ENCODE results near the gene PHLDA1. TPM values are rescaled to one million over a fixed set of nuclear protein-coding genes. Genes with fewer than 3 reads are reported as not detected.

Gene PHLDA1
- total and polyA plus RNA-seq, 2 of the 13 experiments (the other 11 are each of a cell fraction or from before 2014, with no cell fraction given) = 33.8 to 41.0 TPM

DNA sequence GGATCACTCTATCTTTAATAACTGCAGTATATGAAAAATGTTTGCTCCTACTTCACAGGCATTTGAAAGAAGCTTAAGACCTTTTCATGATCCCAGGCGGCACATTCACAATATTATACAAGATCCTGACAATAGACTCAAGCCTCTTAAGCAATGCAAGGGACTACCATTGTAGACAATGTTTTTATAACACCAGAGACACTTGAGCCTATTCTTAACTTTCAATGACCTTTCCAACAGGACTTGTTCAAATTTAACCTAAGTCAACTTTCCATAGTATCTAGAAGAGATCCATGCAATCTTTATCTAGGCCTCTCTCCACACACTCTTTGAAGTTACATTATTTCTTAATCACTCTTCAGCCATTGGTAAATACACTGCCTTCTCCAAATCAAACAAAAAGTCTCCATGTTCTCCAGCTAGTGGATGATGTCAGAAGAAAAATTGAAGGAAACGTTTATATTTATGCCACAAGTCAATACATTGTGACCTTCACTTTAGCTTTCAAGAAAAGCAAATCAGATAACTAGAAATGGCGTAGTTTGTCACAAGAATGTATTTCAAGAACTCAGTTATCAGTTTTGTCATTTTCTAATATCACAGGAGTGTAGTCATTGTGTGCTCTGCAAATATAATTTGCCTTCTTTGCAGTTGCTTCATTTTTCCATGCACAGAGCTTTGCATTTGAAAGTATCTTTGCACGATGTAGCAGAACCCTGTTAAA lies 41.2 kb downstream of the PHLDA1 start (continued):
- TF ChIP-seq, protein P1, sequence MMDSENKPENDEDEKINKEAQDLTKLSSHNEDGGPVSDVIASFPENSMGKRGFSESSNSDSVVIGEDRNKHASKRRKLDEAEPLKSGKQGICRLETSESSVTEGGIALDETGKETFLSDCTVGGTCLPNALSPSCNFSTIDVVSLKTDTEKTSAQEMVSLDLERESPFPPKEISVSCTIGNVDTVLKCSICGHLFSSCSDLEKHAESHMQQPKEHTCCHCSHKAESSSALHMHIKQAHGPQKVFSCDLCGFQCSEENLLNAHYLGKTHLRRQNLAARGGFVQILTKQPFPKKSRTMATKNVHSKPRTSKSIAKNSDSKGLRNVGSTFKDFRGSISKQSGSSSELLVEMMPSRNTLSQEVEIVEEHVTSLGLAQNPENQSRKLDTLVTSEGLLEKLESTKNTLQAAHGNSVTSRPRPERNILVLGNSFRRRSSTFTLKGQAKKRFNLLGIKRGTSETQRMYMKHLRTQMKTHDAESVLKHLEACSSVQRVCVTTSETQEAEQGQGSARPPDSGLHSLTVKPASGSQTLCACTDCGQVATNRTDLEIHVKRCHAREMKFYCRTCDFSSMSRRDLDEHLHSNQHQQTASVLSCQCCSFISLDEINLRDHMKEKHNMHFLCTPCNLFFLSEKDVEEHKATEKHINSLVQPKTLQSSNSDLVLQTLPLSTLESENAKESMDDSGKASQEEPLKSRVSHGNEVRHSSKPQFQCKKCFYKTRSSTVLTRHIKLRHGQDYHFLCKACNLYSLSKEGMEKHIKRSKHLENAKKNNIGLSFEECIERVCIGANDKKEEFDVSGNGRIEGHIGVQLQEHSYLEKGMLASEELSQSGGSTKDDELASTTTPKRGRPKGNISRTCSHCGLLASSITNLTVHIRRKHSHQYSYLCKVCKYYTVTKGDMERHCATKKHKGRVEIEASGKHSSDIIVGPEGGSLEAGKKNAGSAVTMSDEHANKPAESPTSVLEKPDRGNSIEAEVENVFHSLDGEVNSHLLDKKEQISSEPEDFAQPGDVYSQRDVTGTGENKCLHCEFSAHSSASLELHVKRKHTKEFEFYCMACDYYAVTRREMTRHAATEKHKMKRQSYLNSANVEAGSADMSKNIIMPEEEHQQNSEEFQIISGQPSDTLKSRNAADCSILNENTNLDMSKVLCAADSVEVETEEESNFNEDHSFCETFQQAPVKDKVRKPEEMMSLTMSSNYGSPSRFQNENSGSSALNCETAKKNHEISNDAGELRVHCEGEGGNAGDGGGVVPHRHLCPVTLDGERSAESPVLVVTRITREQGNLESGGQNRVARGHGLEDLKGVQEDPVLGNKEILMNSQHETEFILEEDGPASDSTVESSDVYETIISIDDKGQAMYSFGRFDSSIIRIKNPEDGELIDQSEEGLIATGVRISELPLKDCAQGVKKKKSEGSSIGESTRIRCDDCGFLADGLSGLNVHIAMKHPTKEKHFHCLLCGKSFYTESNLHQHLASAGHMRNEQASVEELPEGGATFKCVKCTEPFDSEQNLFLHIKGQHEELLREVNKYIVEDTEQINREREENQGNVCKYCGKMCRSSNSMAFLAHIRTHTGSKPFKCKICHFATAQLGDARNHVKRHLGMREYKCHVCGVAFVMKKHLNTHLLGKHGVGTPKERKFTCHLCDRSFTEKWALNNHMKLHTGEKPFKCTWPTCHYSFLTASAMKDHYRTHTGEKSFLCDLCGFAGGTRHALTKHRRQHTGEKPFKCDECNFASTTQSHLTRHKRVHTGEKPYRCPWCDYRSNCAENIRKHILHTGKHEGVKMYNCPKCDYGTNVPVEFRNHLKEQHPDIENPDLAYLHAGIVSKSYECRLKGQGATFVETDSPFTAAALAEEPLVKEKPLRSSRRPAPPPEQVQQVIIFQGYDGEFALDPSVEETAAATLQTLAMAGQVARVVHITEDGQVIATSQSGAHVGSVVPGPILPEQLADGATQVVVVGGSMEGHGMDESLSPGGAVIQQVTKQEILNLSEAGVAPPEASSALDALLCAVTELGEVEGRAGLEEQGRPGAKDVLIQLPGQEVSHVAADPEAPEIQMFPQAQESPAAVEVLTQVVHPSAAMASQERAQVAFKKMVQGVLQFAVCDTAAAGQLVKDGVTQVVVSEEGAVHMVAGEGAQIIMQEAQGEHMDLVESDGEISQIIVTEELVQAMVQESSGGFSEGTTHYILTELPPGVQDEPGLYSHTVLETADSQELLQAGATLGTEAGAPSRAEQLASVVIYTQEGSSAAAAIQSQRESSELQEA (CRISPR knock-in tag; IDR thresholded peaks at IDR 0.05; ENCODE audit: not compliant biosample characterization) = no peak
- peak; percentile 68; the same call in 1 of the 2 replicates for TF ChIP-seq ZNF343 (CRISPR knock-in tag; IDR thresholded peaks at IDR 0.05)
- peak; percentile 77 for TF ChIP-seq ZNF652 (CRISPR knock-in tag; IDR thresholded peaks at IDR 0.05; ENCODE audit: borderline replicate concordance, low read depth)
- TF ChIP-seq FOSL1 (CRISPR knock-in tag; IDR thresholded peaks at IDR 0.05; ENCODE audit: borderline replicate concordance) = peak; percentile 76; the same call in 1 of the 2 replicates
- peak; percentile 71; the same call in 1 of the 2 replicates for TF ChIP-seq REPIN1 (CRISPR knock-in tag; IDR thresholded peaks at IDR 0.05; ENCODE audit: borderline replicate concordance, low read depth)
- TF ChIP-seq DPF2 (CRISPR knock-in tag; IDR thresholded peaks at IDR 0.05; ENCODE audit: borderline replicate concordance, low read depth) = peak; percentile 88; the same call in 1 of the 2 replicates
- peak; percentile 92 for TF ChIP-seq ZFP1 (CRISPR knock-in tag; IDR thresholded peaks at IDR 0.05)
- TF ChIP-seq ZNF430 (CRISPR knock-in tag; IDR thresholded peaks at IDR 0.05) = no peak
- TF ChIP-seq, protein P2, sequence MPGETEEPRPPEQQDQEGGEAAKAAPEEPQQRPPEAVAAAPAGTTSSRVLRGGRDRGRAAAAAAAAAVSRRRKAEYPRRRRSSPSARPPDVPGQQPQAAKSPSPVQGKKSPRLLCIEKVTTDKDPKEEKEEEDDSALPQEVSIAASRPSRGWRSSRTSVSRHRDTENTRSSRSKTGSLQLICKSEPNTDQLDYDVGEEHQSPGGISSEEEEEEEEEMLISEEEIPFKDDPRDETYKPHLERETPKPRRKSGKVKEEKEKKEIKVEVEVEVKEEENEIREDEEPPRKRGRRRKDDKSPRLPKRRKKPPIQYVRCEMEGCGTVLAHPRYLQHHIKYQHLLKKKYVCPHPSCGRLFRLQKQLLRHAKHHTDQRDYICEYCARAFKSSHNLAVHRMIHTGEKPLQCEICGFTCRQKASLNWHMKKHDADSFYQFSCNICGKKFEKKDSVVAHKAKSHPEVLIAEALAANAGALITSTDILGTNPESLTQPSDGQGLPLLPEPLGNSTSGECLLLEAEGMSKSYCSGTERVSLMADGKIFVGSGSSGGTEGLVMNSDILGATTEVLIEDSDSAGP (CRISPR knock-in tag; IDR thresholded peaks at IDR 0.05; ENCODE audit: borderline replicate concordance) = no peak
